Measurements from ENCODE around the gene FRMD1. TPM values are rescaled to one million over a fixed set of nuclear protein-coding genes. Genes with fewer than 3 reads are reported as not detected.

FRMD1 gene
- total and polyA plus RNA-seq, 2 donors (not counting 1 experiment from before 2014, with no cell fraction given): not detected

DNA sequence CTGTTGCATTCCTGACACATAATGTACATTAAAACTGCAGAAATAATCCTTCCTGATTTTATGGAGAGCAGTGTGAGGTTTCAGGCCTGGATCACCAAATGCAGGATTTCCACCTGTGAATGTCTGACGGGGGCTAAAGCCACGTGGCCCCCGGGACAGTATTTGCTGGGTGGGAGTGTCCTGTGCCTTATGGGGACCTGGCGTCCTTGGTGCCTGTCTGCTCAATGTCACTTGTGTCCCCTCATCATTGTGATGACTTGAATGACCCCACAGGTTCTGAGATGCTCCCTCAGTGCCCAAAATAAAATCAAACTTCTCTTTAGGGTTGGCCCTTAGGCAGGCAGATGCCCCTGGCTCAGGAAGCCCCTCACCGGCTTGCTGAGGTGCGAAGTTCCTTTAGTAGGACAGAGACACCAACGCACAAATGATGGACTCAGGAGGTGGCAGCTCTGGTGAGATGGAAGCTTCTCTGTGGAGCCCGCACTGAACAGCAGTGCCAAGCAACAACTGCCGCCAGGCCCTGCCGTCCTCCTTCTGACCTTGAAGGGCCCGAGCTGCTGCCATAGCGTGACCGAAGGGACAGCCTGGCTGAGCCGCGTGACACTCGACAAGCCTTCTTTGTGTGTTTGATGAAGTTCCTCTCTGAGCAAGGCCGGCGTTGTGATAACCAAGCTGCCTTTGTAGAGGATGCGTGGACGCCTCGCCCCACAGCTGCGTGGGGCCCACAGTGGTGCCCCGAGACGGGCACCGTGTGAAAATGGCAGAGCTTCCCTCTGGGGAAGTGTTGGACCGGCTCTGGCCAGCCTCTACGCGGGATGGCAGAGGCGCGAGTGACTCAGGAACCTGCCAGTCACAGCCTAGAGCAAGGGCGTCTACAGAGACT, 30.9 kb downstream of the FRMD1 start:
- Mint-ChIP-seq H3K9me3 (ENCODE audit: insufficient read depth) (no peaks in the 10 kb centered on the region), H3K4me3 (no peak overlapping the region), H3K27ac (no peak overlapping the region), H3K27me3 (no peaks in the 10 kb centered on the region), H3K4me1 (no peaks in the 10 kb centered on the region)
- H4K20me1 ChIP-seq (ENCODE audit: control insufficient read depth, insufficient read depth, low read length, poor library complexity, severe bottlenecking): no peaks in the 10 kb centered on the region
- no peak overlapping the region for H3K4me2 ChIP-seq (replicated peaks; ENCODE audit: low read depth, low read length, poor library complexity, severe bottlenecking)
- TF ChIP-seq CTCF (IDR thresholded peaks at IDR 0.05): no peak
- TF ChIP-seq EZH2 (IDR thresholded peaks at IDR 0.05; ENCODE audit: borderline replicate concordance, insufficient read depth, low read depth, low read length, poor library complexity, severe bottlenecking): no peak
- 94% methylated on average over 31 of the region's 31 CpGs for WGBS (ENCODE audit: insufficient coverage)
- H3K36me3 ChIP-seq (replicated peaks in 1 of 2; ENCODE audit: control extremely low read depth in 1 of 2, control insufficient read depth in 1 of 2, extremely low read depth in 1 of 2, insufficient read depth in 2 of 2, low read length in 1 of 2): no peaks in the 10 kb centered on the region
- H2AFZ ChIP-seq (ENCODE audit: insufficient read depth, low read depth, low read length, poor library complexity, severe bottlenecking): no peak overlapping the region
- no peaks in the 10 kb centered on the region for H3K79me2 ChIP-seq (ENCODE audit: control insufficient read depth, insufficient read depth, low read length)
- H3K4me1 ChIP-seq (ENCODE audit: control insufficient read depth in 2 of 2, insufficient read depth in 2 of 2, low read length in 2 of 2): no peaks in the 10 kb centered on the region
- no peaks in the 10 kb centered on the region for H3K27me3 ChIP-seq (replicated peaks in 1 of 4; ENCODE audit: control extremely low read depth in 1 of 4, control insufficient read depth in 3 of 4, insufficient read depth in 4 of 4, low read length in 3 of 4)
- ATAC-seq (ENCODE audit: low read depth): no peak
- no peak overlapping the region for H3K9ac ChIP-seq (ENCODE audit: low read length)
- no peak overlapping the region for H3K27ac ChIP-seq (ENCODE audit: low read length in 2 of 2)
- POLR2A ChIA-PET: no interaction called here
- DNase-seq: no peak
- peaks cover 0 to 39% (median 0%) of the 10 kb centered on the region in 3 donors for H3K9me3 ChIP-seq (ENCODE audit: control extremely low read depth in 1 of 3, control insufficient read depth in 2 of 3, insufficient read depth in 1 of 3, low read length in 2 of 3)
- intact Hi-C loops (cut with micrococcal nuclease): no loop called here
- CTCF ChIA-PET: no interaction called here
- no peak overlapping the region for H3K4me3 ChIP-seq (ENCODE audit: control extremely low read depth in 1 of 5, extremely low read depth in 1 of 5, insufficient read depth in 1 of 5, low read depth in 2 of 5, low read length in 4 of 5)

GRCh38 chr6:168046696-168047095, 32.3 kb downstream of the FRMD1 start:
- WGBS (ENCODE audit: insufficient coverage): no CpG with 5 or more reads among the region's 3 CpGs
- Mint-ChIP-seq H3K4me3 (no peak overlapping the region), H3K9me3 (ENCODE audit: insufficient read depth) (no peaks in the 10 kb centered on the region), H3K4me1 (no peaks in the 10 kb centered on the region), H3K27me3 (no peaks in the 10 kb centered on the region), H3K27ac (no peak overlapping the region)
- POLR2A ChIA-PET: no interaction called here
- Histone ChIP-seq H3K27ac (ENCODE audit: low read length in 2 of 2) (no peak overlapping the region), H3K9ac (ENCODE audit: low read length) (no peak overlapping the region), H2AFZ (ENCODE audit: insufficient read depth, low read depth, low read length, poor library complexity, severe bottlenecking) (no peak overlapping the region), H3K79me2 (ENCODE audit: control insufficient read depth, insufficient read depth, low read length) (no peaks in the 10 kb centered on the region), H3K4me2 (replicated peaks; ENCODE audit: low read depth, low read length, poor library complexity, severe bottlenecking) (no peak overlapping the region), H3K36me3 (replicated peaks in 1 of 2; ENCODE audit: control extremely low read depth in 1 of 2, control insufficient read depth in 1 of 2, extremely low read depth in 1 of 2, insufficient read depth in 2 of 2, low read length in 1 of 2) (no peaks in the 10 kb centered on the region), H3K4me3 (ENCODE audit: control extremely low read depth in 1 of 5, extremely low read depth in 1 of 5, insufficient read depth in 1 of 5, low read depth in 2 of 5, low read length in 4 of 5) (no peak overlapping the region), H3K27me3 (replicated peaks in 1 of 4; ENCODE audit: control extremely low read depth in 1 of 4, control insufficient read depth in 3 of 4, insufficient read depth in 4 of 4, low read length in 3 of 4) (no peaks in the 10 kb centered on the region), H3K4me1 (ENCODE audit: control insufficient read depth in 2 of 2, insufficient read depth in 2 of 2, low read length in 2 of 2) (no peaks in the 10 kb centered on the region), H3K9me3 (ENCODE audit: control extremely low read depth in 1 of 3, control insufficient read depth in 2 of 3, insufficient read depth in 1 of 3, low read length in 2 of 3) (peaks cover 0 to 47% (median 0%) of the 10 kb centered on the region in 3 donors), H4K20me1 (ENCODE audit: control insufficient read depth, insufficient read depth, low read length, poor library complexity, severe bottlenecking) (no peaks in the 10 kb centered on the region)
- intact Hi-C loops (cut with micrococcal nuclease): no loop called here
- ATAC-seq (ENCODE audit: low read depth): no peak
- CTCF ChIA-PET: no interaction called here
- DNase-seq: no peak
- TF ChIP-seq CTCF (IDR thresholded peaks at IDR 0.05) (no peak), EZH2 (IDR thresholded peaks at IDR 0.05; ENCODE audit: borderline replicate concordance, insufficient read depth, low read depth, low read length, poor library complexity, severe bottlenecking) (no peak)
